H9 (cell line): Measurements from ENCODE around the gene GALNT5. TPM values are rescaled to one million over a fixed set of nuclear protein-coding genes. Genes with fewer than 3 reads are reported as not detected.

Source experiments
- DNase-seq: peaks from one replicate; pipeline ENCODE4 v3.0.0-alpha.2; 2017
- H2AFZ ChIP-seq: one replicate; pipeline ENCODE4 v1.6.1; 2013; ENCODE audit warnings: mild to moderate bottlenecking, low read length, control low read depth, moderate library complexity
- H2AK5ac ChIP-seq: 2 replicates; pipeline ENCODE4 v1.6.1; 2013; ENCODE audit warnings: low read length, control low read depth, mixed read lengths; ENCODE audit not compliant: insufficient read length
- H2BK120ac ChIP-seq: one replicate; pipeline ENCODE4 v1.6.1; 2013; ENCODE audit warnings: low read depth, mild to moderate bottlenecking, low read length, control low read depth, inconsistent platforms; ENCODE audit not compliant: poor library complexity, severe bottlenecking
- H2BK12ac ChIP-seq: 2 replicates; pipeline ENCODE4 v1.6.1; 2013; ENCODE audit warnings: low read length, control low read depth, mixed read lengths, low read depth; ENCODE audit not compliant: insufficient read length
- H2BK15ac ChIP-seq: 2 replicates; pipeline ENCODE4 v1.6.1; 2013; ENCODE audit warnings: low read depth, low read length, control low read depth
- H2BK20ac ChIP-seq: one replicate; pipeline ENCODE4 v1.6.1; 2013; ENCODE audit warnings: low read depth, mild to moderate bottlenecking, low read length, control low read depth, inconsistent platforms; ENCODE audit not compliant: poor library complexity, severe bottlenecking
- H2BK5ac ChIP-seq: 2 replicates; pipeline ENCODE4 v1.6.1; 2013; ENCODE audit warnings: low read length, control low read depth, mixed read lengths; ENCODE audit not compliant: insufficient read length
- H3K14ac ChIP-seq: 2 replicates; pipeline ENCODE4 v1.6.1; 2013; ENCODE audit warnings: low read length, control low read depth; ENCODE audit not compliant: insufficient read depth
- H3K18ac ChIP-seq: 2 replicates; pipeline ENCODE4 v1.6.1; 2013; ENCODE audit warnings: low read depth, mild to moderate bottlenecking, mixed read lengths, low read length, control low read depth; ENCODE audit not compliant: insufficient read length
- H3K23ac ChIP-seq: 2 replicates; pipeline ENCODE4 v1.6.1; 2013; ENCODE audit warnings: low read length, control low read depth, mixed read lengths, low read depth; ENCODE audit not compliant: insufficient read length
- H3K23me2 ChIP-seq: 2 replicates; pipeline ENCODE4 v1.6.1; 2013; ENCODE audit warnings: low read depth, mild to moderate bottlenecking, mixed read lengths, low read length, control low read depth; ENCODE audit not compliant: insufficient read length, poor library complexity, severe bottlenecking
- H3K27ac ChIP-seq: 2 replicates; pipeline ENCODE4 v1.5.1; 2013; ENCODE audit warnings: low read length, control low read depth, mixed read lengths, low read depth; ENCODE audit not compliant: insufficient read length
- H3K27me3 ChIP-seq: 2 replicates; pipeline ENCODE4 v1.6.1; 2013; ENCODE audit warnings: low read length, control low read depth, inconsistent platforms; ENCODE audit not compliant: insufficient read depth
- H3K4ac ChIP-seq: 2 replicates; pipeline ENCODE4 v1.6.1; 2013; ENCODE audit warnings: low read depth, mild to moderate bottlenecking, control low read depth, inconsistent platforms, low read length, moderate library complexity
- H3K4me1 ChIP-seq: 2 replicates; pipeline ENCODE4 v1.6.1; 2013; ENCODE audit warnings: low read length, control low read depth, inconsistent platforms; ENCODE audit not compliant: insufficient read depth
- H3K4me2 ChIP-seq: 2 replicates; pipeline ENCODE4 v1.6.1; 2013; ENCODE audit warnings: low read length, control low read depth, mixed read lengths; ENCODE audit not compliant: insufficient read length, insufficient read depth
- H3K56ac ChIP-seq: 2 replicates; pipeline ENCODE4 v1.6.1; 2013; ENCODE audit warnings: low read depth, mild to moderate bottlenecking, mixed read lengths, low read length, control low read depth; ENCODE audit not compliant: insufficient read length
- H3K79me1 ChIP-seq: 2 replicates; pipeline ENCODE4 v1.6.1; 2013; ENCODE audit warnings: low read depth, mild to moderate bottlenecking, moderate library complexity, low read length, control low read depth, inconsistent platforms; ENCODE audit not compliant: insufficient read depth, poor library complexity, severe bottlenecking
- H3K79me2 ChIP-seq: 2 replicates; pipeline ENCODE4 v1.6.1; 2013; ENCODE audit warnings: low read length, control low read depth, inconsistent platforms; ENCODE audit not compliant: insufficient read depth
- H3K9ac ChIP-seq: 2 replicates; pipeline ENCODE4 v1.6.1; 2013; ENCODE audit warnings: low read length, control low read depth, mixed read lengths; ENCODE audit not compliant: insufficient read length; ENCODE audit errors: extremely low read depth
- H3K9me3 ChIP-seq: one replicate; pipeline ENCODE4 v1.6.1; 2013; ENCODE audit warnings: low read depth, low read length, inconsistent platforms; ENCODE audit not compliant: control insufficient read depth
- H3T11ph ChIP-seq: one replicate; pipeline ENCODE4 v1.6.1; 2013; ENCODE audit warnings: mild to moderate bottlenecking, low read length, control low read depth, inconsistent platforms
- H4K20me1 ChIP-seq: one replicate; pipeline ENCODE4 v1.6.1; 2013; ENCODE audit not compliant: control insufficient read depth, insufficient read length, insufficient read depth
- H4K5ac ChIP-seq: 2 replicates; pipeline ENCODE4 v1.6.1; 2013; ENCODE audit warnings: low read depth, mild to moderate bottlenecking, mixed read lengths, low read length, control low read depth; ENCODE audit not compliant: insufficient read length
- H4K8ac ChIP-seq: replicated peaks from 2 replicates; pipeline ENCODE4 v1.6.1; 2013; ENCODE audit warnings: low read length, control low read depth, mixed read lengths, low read depth; ENCODE audit not compliant: insufficient read length
- H4K91ac ChIP-seq: 2 replicates; pipeline ENCODE4 v1.6.1; 2013; ENCODE audit warnings: low read depth, mild to moderate bottlenecking, moderate library complexity, mixed read lengths, low read length, control low read depth; ENCODE audit not compliant: insufficient read length
- H3K27ac Mint-ChIP-seq, 3 experiments: 2 replicates in 2 of 3; 3 replicates in 1 of 3; pipeline ENCODE4 v1.8.0; 2020 to 2021; ENCODE audit warnings: mixed read lengths in 3 of 3, mild to moderate bottlenecking in 1 of 3, moderate library complexity in 1 of 3
- H3K27me3 Mint-ChIP-seq: 2 replicates; pipeline ENCODE4 v1.8.0; 2021; ENCODE audit warnings: low read depth, mild to moderate bottlenecking, moderate library complexity, mixed read lengths
- H3K36me3 Mint-ChIP-seq, 3 experiments: 2 replicates in 2 of 3; 3 replicates in 1 of 3; pipeline ENCODE4 v1.8.0; 2020 to 2021; ENCODE audit warnings: low read depth in 3 of 3, mixed read lengths in 3 of 3; ENCODE audit not compliant: insufficient read depth in 1 of 3
- H3K4me1 Mint-ChIP-seq, 2 experiments: 2 replicates each; pipeline ENCODE4 v1.8.0; 2020; ENCODE audit warnings: mixed read lengths in 2 of 2
- H3K4me3 Mint-ChIP-seq, 2 experiments: 2 replicates in 1 of 2; 3 replicates in 1 of 2; pipeline ENCODE4 v1.8.0; 2020 to 2021; ENCODE audit warnings: mild to moderate bottlenecking in 2 of 2, mixed read lengths in 2 of 2, moderate library complexity in 1 of 2
- H3K9me3 Mint-ChIP-seq, 2 experiments: 2 replicates in 1 of 2; 3 replicates in 1 of 2; pipeline ENCODE4 v1.8.0; 2020; ENCODE audit warnings: mild to moderate bottlenecking in 2 of 2, mixed read lengths in 2 of 2, moderate library complexity in 1 of 2
- WGBS: extraction: QIAGEN DNeasy Blood & Tissue Kit; methylation state at CpG from one replicate; pipeline ENCODE4 v1.1.7; 2013; ENCODE audit warnings: missing lambda C conversion rate, low lambda C conversion rate, mixed read lengths; ENCODE audit not compliant: insufficient read length; ENCODE audit errors: extremely low coverage; 5-methylcytosine and 5-hydroxymethylcytosine counted together
- total RNA-seq: library from RNA; stranded (reverse); gene quantifications from 2 replicates; pipeline ENCODE4 v1.2.1, GENCODE V29; 2021
- TF ChIP-seq, protein P1 (sequence below): fragments of 200-600 bp; sonication (generic); conservative IDR thresholded peaks from 3 replicates; pipeline ENCODE4 v1.8.0; 2021; ENCODE audit warnings: antibody characterized with exemption, mild to moderate bottlenecking

GALNT5 gene
- total RNA-seq, 1 experiment from 2014 or later = 0.17 TPM

DNA sequence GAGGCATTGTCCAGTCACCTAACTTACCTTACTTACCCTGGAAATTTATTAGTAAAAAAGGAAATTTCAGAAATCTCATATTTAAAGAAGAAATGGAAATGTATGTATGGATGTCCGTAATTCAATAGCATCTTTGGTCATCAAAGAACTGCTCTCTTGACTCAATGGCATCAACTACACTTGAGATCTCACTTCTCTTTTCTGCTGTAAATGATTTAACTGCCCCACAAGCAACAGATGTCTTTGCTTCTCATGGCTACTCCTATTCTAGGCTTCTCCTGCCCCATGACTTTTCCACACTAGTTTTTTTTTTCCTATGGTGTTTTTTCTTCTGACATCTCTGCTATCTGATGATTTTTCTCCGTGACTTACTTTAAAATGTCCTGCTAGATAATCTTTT, 102.1 kb downstream of the GALNT5 start:
- Histone ChIP-seq H3K23me2 (no peaks in the 10 kb centered on the region), H3K18ac (no peak overlapping the region), H2BK120ac (no peak overlapping the region), H3K4ac (no peak overlapping the region), H4K20me1 (no peaks in the 10 kb centered on the region), H4K5ac (no peak overlapping the region), H3K79me1 (no peaks in the 10 kb centered on the region), H3K56ac (no peak overlapping the region), H4K8ac (no peak overlapping the region), H3K14ac (no peak overlapping the region), H3K9me3 (no peaks in the 10 kb centered on the region), H2BK12ac (no peak overlapping the region), H3K27ac (no peak overlapping the region), H2AK5ac (no peak overlapping the region), H3K23ac (no peak overlapping the region), H2BK15ac (no peak overlapping the region), H3K79me2 (no peaks in the 10 kb centered on the region), H2BK5ac (no peak overlapping the region), H3K9ac (no peak overlapping the region), H3K4me1 (peaks cover 3% of the 10 kb centered on the region; the same call in 1 of the 2 replicates), H3T11ph (no peak overlapping the region), H4K91ac (no peak overlapping the region), H2BK20ac (no peak overlapping the region), H3K4me2 (no peak overlapping the region), H3K27me3 (no peaks in the 10 kb centered on the region), H2AFZ (no peak overlapping the region)
- no peak for DNase-seq
- Mint-ChIP-seq H3K4me1 (peaks cover 5 to 8% of the 10 kb centered on the region in 2 experiments), H3K36me3 (peaks cover 7 to 22% (median 12%) of the 10 kb centered on the region in 3 experiments), H3K27me3 (no peaks in the 10 kb centered on the region; the same call in none of the 2 replicates), H3K4me3 (no peak overlapping the region), H3K27ac (no peak overlapping the region), H3K9me3 (peaks cover 20 to 22% of the 10 kb centered on the region in 2 experiments)
- TF ChIP-seq, protein P1, sequence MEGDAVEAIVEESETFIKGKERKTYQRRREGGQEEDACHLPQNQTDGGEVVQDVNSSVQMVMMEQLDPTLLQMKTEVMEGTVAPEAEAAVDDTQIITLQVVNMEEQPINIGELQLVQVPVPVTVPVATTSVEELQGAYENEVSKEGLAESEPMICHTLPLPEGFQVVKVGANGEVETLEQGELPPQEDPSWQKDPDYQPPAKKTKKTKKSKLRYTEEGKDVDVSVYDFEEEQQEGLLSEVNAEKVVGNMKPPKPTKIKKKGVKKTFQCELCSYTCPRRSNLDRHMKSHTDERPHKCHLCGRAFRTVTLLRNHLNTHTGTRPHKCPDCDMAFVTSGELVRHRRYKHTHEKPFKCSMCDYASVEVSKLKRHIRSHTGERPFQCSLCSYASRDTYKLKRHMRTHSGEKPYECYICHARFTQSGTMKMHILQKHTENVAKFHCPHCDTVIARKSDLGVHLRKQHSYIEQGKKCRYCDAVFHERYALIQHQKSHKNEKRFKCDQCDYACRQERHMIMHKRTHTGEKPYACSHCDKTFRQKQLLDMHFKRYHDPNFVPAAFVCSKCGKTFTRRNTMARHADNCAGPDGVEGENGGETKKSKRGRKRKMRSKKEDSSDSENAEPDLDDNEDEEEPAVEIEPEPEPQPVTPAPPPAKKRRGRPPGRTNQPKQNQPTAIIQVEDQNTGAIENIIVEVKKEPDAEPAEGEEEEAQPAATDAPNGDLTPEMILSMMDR = no peak
- no CpG with 5 or more reads among the region's 2 CpGs for WGBS
